Measurements from ENCODE around the gene PTPRM.

DNA sequence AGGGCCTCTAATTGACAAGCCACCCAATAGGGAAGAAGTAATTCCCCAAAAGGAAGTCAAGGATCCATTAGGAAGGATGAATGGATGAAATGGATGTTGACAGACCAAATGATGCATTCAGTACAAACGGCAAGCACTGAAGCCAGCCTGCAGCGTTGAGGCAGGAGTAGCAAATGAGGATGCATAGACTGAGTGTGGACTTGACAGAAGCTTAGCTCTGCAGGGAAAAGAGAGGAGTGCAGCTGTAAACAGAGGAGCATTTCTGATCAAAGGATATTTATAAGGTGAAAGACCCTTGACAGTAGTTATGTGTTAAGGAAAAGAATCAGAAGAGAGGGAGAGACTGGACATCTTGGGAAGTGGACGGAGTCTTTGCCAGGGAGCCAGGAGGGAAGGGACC is 788.9 kb downstream of the PTPRM start:
- TF ChIP-seq, protein P1, sequence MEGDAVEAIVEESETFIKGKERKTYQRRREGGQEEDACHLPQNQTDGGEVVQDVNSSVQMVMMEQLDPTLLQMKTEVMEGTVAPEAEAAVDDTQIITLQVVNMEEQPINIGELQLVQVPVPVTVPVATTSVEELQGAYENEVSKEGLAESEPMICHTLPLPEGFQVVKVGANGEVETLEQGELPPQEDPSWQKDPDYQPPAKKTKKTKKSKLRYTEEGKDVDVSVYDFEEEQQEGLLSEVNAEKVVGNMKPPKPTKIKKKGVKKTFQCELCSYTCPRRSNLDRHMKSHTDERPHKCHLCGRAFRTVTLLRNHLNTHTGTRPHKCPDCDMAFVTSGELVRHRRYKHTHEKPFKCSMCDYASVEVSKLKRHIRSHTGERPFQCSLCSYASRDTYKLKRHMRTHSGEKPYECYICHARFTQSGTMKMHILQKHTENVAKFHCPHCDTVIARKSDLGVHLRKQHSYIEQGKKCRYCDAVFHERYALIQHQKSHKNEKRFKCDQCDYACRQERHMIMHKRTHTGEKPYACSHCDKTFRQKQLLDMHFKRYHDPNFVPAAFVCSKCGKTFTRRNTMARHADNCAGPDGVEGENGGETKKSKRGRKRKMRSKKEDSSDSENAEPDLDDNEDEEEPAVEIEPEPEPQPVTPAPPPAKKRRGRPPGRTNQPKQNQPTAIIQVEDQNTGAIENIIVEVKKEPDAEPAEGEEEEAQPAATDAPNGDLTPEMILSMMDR (IDR thresholded peaks at IDR 0.05): no peak
- TF ChIP-seq POLR2A (IDR thresholded peaks at IDR 0.05): no peak

Measured in lower leg skin (tissue), 3 donors.